ENCODE measurements around the gene SNAPC2.

DNA sequence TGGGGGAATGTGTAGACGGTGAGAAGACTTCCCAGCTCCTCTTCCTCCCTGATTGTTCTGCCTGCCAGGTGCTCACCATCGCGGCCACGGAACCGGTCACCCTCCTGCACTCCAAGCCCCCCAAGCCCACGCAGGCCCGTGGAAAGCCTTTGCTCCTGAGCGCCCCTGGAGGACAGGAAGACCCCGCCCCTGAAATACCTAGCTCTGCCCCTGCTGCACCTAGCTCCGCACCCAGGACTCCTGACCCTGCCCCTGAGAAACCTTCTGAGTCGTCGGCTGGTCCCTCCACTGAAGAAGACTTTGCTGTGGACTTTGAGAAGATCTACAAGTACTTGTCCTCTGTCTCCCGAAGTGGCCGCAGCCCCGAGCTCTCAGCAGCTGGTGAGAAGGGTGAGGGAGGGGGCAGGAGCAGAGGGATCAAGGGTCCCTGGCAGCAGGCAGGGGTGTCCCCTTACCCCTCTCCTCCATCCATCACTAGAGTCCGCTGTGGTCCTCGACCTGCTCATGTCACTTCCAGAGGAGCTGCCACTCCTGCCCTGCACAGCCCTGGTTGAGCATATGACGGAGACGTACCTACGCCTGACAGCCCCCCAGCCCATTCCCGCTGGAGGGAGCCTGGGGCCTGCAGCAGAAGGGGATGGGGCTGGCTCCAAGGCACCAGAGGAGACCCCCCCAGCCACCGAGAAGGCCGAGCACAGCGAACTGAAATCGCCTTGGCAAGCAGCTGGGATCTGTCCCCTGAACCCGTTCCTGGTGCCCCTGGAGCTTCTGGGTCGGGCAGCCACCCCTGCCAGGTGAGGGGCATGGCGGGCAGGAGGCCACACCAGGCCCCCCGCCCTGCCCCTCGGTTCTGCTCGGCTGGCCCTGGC is 2.1 kb downstream of the SNAPC2 start:
- TF ChIP-seq POLR2AphosphoS5 (IDR thresholded peaks at IDR 0.05; ENCODE audit: low read depth, low read length) (no peak), FOXP2 (optimal IDR thresholded peaks at IDR 0.05; ENCODE audit: borderline replicate concordance, extremely low read depth, extremely low read length, insufficient read depth) (no peak)
- TF ChIP-seq, protein P1, sequence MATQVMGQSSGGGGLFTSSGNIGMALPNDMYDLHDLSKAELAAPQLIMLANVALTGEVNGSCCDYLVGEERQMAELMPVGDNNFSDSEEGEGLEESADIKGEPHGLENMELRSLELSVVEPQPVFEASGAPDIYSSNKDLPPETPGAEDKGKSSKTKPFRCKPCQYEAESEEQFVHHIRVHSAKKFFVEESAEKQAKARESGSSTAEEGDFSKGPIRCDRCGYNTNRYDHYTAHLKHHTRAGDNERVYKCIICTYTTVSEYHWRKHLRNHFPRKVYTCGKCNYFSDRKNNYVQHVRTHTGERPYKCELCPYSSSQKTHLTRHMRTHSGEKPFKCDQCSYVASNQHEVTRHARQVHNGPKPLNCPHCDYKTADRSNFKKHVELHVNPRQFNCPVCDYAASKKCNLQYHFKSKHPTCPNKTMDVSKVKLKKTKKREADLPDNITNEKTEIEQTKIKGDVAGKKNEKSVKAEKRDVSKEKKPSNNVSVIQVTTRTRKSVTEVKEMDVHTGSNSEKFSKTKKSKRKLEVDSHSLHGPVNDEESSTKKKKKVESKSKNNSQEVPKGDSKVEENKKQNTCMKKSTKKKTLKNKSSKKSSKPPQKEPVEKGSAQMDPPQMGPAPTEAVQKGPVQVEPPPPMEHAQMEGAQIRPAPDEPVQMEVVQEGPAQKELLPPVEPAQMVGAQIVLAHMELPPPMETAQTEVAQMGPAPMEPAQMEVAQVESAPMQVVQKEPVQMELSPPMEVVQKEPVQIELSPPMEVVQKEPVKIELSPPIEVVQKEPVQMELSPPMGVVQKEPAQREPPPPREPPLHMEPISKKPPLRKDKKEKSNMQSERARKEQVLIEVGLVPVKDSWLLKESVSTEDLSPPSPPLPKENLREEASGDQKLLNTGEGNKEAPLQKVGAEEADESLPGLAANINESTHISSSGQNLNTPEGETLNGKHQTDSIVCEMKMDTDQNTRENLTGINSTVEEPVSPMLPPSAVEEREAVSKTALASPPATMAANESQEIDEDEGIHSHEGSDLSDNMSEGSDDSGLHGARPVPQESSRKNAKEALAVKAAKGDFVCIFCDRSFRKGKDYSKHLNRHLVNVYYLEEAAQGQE (IDR thresholded peaks at IDR 0.05; ENCODE audit: insufficient read depth in 1 of 2, low read depth in 2 of 2, low read length in 2 of 2): no peak

Data from PFSK-1 (cell line).